ENCODE data around the gene SOX11.
"Not testable (repeated sequence)": the region's sequence is repeated elsewhere in the genome, so short reads cannot be mapped to it uniquely, and the experiment has no call there.

Gene SOX11

GRCh38 chr2:5665066-5665465 lies 27.1 kb upstream of the SOX11 start:
- H3K4me3 ChIP-seq (ENCODE audit: low read depth, low read length) = no peak overlapping the region
- ChIA-PET POLR2A (no interaction called here), CTCF (no interaction called here)
- no peak for DNase-seq (ENCODE audit: low read depth, low spot score)
- TF ChIP-seq CTCF (IDR thresholded peaks at IDR 0.05; ENCODE audit: insufficient read depth, low read length, missing control alignments) = no peak

- no peak for TF ChIP-seq CTCF (IDR thresholded peaks at IDR 0.05; ENCODE audit: insufficient read depth, low read length, missing control alignments)
- DNase-seq (ENCODE audit: low read depth, low spot score) = no peak
- ChIA-PET POLR2A (no interaction called here), CTCF (no interaction called here)
- no peak overlapping the region for H3K4me3 ChIP-seq (ENCODE audit: low read depth, low read length)
Observed at GRCh38 chr2:5666798-5667197, 25.4 kb upstream of the SOX11 start.

GRCh38 chr2:5667655-5668054 lies 24.5 kb upstream of the SOX11 start:
- H3K4me3 ChIP-seq (ENCODE audit: low read depth, low read length); CTCF ChIA-PET; POLR2A ChIA-PET; DNase-seq (ENCODE audit: low read depth, low spot score): not testable (repeated sequence)

GRCh38 chr2:5668682-5669250 lies 23.4 kb upstream of the SOX11 start:
- no peak overlapping the region for H3K4me3 ChIP-seq (ENCODE audit: low read depth, low read length)
- TF ChIP-seq CTCF (IDR thresholded peaks at IDR 0.05; ENCODE audit: insufficient read depth, low read length, missing control alignments) = no peak
- DNase-seq (ENCODE audit: low read depth, low spot score) = no peak
- ChIA-PET POLR2A (no interaction called here), CTCF (no interaction called here)

GRCh38 chr2:5672749-5673144 lies 19.4 kb upstream of the SOX11 start:
- no peak for DNase-seq (ENCODE audit: low read depth, low spot score)
- CTCF ChIA-PET = no interaction called here
- POLR2A ChIA-PET = interaction anchor here (0.7 kb wide), 1 partner anchor 230 kb away, joined by 3 read pairs; no protein-coding TSS in a partner anchor
- no peak for TF ChIP-seq CTCF (IDR thresholded peaks at IDR 0.05; ENCODE audit: insufficient read depth, low read length, missing control alignments)
- no peak overlapping the region for H3K4me3 ChIP-seq (ENCODE audit: low read depth, low read length)

GRCh38 chr2:5673145-5674025 lies 18.8 kb upstream of the SOX11 start:
- ChIA-PET CTCF (interaction anchor here (0.7 kb wide), 1 partner anchor 1714 kb away, joined by 3 read pairs; no protein-coding TSS in a partner anchor), POLR2A (interaction anchor here (0.7 kb wide), 1 partner anchor 230 kb away, joined by 3 read pairs; no protein-coding TSS in a partner anchor)
- TF ChIP-seq CTCF (IDR thresholded peaks at IDR 0.05; ENCODE audit: insufficient read depth, low read length, missing control alignments) = no peak
- no peak for DNase-seq (ENCODE audit: low read depth, low spot score)
- peak overlapping the region; percentile 10; the same call in 1 of the 2 replicates for H3K4me3 ChIP-seq (ENCODE audit: low read depth, low read length)

Measured in AG04449 (cell line).